Measurements from ENCODE around the gene OVOL1. TPM values are rescaled to one million over a fixed set of nuclear protein-coding genes. Genes with fewer than 3 reads are reported as not detected.

Gene OVOL1
- total RNA-seq, 1 experiment from 2014 or later, result not detected

DNA sequence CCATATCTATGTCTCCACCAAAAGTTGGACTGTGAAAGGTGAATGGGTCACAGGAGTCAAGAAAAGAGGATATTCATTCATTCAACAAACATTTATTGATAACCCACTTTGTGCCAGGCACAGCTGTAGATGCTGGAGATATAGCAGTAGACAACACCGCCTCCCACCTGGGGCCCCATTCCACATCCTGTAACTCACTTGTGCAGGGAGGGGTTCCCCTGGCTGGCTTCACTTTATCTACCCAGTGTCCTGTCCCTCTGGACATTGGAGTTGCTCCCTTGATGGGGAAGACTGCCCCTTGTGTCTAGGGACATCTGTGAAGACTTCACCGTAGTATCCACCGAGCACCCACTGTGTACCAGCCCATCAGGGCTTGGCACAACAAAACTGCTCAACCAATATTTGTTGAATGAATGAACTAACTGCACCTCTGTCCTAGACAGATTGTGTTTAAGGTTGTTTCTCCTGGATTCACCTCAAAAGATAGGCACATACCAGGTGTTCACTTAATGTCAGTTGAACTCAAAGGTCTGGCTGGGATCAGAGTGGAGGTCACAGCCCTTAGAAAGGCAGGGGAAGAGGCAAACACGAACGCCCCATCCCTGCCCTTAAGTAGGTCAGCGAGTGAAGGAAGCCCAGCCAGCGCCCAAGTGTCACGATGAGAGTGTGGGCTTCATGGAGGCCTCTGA lies 1.4 kb upstream of the OVOL1 start:
- TF ChIP-seq, protein P1, sequence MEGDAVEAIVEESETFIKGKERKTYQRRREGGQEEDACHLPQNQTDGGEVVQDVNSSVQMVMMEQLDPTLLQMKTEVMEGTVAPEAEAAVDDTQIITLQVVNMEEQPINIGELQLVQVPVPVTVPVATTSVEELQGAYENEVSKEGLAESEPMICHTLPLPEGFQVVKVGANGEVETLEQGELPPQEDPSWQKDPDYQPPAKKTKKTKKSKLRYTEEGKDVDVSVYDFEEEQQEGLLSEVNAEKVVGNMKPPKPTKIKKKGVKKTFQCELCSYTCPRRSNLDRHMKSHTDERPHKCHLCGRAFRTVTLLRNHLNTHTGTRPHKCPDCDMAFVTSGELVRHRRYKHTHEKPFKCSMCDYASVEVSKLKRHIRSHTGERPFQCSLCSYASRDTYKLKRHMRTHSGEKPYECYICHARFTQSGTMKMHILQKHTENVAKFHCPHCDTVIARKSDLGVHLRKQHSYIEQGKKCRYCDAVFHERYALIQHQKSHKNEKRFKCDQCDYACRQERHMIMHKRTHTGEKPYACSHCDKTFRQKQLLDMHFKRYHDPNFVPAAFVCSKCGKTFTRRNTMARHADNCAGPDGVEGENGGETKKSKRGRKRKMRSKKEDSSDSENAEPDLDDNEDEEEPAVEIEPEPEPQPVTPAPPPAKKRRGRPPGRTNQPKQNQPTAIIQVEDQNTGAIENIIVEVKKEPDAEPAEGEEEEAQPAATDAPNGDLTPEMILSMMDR (IDR thresholded peaks at IDR 0.05; ENCODE audit: unreplicated experiment), result no peak
- POLR2A ChIA-PET, result interaction anchor here (0.5 to 3.0 kb wide), 7 partner anchors 7 to 544 kb away, joined by 3 to 12 read pairs (median 3); partner anchors contain the start of gene KAT5
- no TSS peak for BruUV-seq (replicated peaks)
- no peak for DNase-seq (ENCODE audit: unreplicated experiment)
- CTCF ChIA-PET, result interaction anchor here (0.6 to 0.7 kb wide), 2 partner anchors 9 to 771 kb away, joined by 3 to 5 read pairs; partner anchors contain the start of gene ARL2
- H3K4me1 Mint-ChIP-seq (ENCODE audit: insufficient read depth, unreplicated experiment), result no peaks in the 10 kb centered on the region
- no peak overlapping the region for H3K4me3 Mint-ChIP-seq (ENCODE audit: unreplicated experiment)
- H3K27ac Mint-ChIP-seq (ENCODE audit: low read depth, unreplicated experiment), result no peak overlapping the region
- H3K36me3 Mint-ChIP-seq (ENCODE audit: insufficient read depth, unreplicated experiment), result no peaks in the 10 kb centered on the region
- H3K9me3 Mint-ChIP-seq (ENCODE audit: unreplicated experiment), result no peaks in the 10 kb centered on the region
- intact Hi-C loops (cut with micrococcal nuclease), result no loop called here
- H3K27me3 Mint-ChIP-seq (ENCODE audit: insufficient read depth, unreplicated experiment), result peaks cover 22% of the 10 kb centered on the region

DNA sequence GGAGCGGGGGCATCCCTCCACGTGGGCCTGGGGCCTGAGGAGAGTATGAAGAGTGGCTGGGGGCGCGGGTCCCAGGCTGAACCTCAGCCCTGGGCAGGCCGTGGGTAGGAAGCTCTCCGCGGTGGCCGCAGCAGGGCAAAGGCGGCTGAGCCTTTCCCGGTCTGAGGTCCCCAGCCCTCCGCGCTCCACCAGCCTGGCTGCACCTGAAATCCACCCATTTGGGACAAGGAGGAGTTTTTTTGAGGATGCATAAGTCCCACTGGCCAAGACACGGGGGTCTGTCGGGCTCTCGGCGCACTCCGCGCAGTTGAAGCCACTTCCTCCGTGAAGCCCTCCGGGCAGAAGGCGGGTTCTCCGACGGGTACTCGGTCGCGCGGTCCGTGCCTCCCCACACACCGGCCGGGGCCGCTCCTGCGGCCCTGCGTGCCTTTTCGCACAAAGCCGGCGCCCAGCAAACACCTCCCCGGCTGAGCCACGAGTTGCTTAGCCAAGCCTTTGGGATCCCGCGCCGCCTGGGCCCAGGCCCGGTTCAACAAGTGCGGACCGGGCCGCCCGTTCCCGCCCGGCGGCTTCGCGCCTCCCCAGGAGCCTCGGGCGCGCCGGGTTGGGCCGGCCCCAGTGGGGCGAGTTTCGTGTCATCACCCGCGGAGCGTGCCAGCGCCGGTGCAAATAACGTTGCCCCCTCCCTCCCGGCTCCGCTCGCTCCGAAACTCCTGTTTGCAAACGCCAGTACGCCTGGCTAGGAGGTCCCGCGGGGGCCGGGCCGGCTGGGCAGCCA lies 666 bp upstream of the OVOL1 start:
- DNase-seq (ENCODE audit: unreplicated experiment), result no peak
- no peaks in the 10 kb centered on the region for H3K36me3 Mint-ChIP-seq (ENCODE audit: insufficient read depth, unreplicated experiment)
- no peaks in the 10 kb centered on the region for H3K4me1 Mint-ChIP-seq (ENCODE audit: insufficient read depth, unreplicated experiment)
- POLR2A ChIA-PET, result interaction anchor here (1.0 to 1.3 kb wide), 2 partner anchors 10 to 32 kb away, joined by 3 read pairs; no protein-coding TSS in a partner anchor
- TF ChIP-seq, protein P1 (IDR thresholded peaks at IDR 0.05; ENCODE audit: unreplicated experiment), result no peak
- intact Hi-C loops (cut with micrococcal nuclease), result no loop called here
- CTCF ChIA-PET, result interaction anchor here (0.7 kb wide), 1 partner anchor 10 kb away, joined by 3 read pairs; no protein-coding TSS in a partner anchor
- no peaks in the 10 kb centered on the region for H3K9me3 Mint-ChIP-seq (ENCODE audit: unreplicated experiment)
- BruUV-seq (replicated peaks), result no TSS peak
- H3K4me3 Mint-ChIP-seq (ENCODE audit: unreplicated experiment), result no peak overlapping the region
- no peak overlapping the region for H3K27ac Mint-ChIP-seq (ENCODE audit: low read depth, unreplicated experiment)
- peaks cover 22% of the 10 kb centered on the region for H3K27me3 Mint-ChIP-seq (ENCODE audit: insufficient read depth, unreplicated experiment)

DNA sequence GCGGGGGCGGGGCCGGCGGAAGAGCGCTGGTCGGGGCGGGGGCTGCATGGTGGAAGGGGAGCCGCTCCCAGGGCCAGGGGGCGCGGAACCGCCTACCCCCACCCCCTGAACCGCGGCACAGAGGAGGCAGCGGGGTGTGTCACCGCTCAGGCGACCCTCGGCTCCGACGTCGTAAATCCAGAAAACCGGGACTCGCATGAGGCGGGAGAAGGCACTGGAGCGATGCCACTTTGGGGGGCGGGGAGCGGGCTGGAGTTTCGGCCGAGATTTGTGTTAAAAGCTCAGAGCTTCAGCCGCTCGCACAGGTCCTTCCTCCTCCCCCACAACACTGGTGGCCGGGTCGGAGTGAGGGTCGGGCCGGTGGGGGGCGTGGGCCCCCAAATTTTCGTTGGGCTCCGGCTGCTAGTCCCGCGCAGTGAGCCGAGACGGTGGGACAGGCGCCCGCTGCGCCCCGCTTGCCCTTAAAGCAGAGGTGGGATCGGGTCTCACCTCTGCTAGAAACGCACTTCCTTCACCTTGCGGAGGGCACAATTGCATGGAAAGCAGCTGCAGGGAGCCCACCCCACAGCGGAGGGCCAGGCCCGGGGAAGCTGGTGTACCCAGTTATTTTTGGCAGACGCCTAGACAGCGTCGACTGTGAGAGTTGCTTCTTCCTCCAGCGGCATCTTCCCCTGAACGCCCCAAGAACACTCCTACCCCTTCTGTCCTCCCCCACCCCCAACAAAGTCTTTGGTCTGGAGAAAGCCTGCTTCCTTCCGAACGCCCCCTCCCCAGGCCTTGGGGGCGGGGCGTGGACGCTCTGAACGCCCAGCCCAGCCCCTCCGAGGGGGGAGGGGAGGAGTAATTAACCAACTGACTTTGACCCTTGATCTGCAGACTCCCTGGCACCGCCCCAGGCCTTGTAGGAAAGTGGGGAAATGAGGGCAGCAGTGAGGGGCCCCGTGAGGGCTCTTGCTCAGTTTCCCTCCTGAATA lies 1.1 kb downstream of the OVOL1 start:
- TF ChIP-seq, protein P1 (IDR thresholded peaks at IDR 0.05; ENCODE audit: unreplicated experiment), result no peak
- POLR2A ChIA-PET, result no interaction called here
- Mint-ChIP-seq H3K4me3 (ENCODE audit: unreplicated experiment) (no peak overlapping the region), H3K27me3 (ENCODE audit: insufficient read depth, unreplicated experiment) (peaks cover 22% of the 10 kb centered on the region), H3K27ac (ENCODE audit: low read depth, unreplicated experiment) (no peak overlapping the region), H3K4me1 (ENCODE audit: insufficient read depth, unreplicated experiment) (peaks cover 4% of the 10 kb centered on the region), H3K9me3 (ENCODE audit: unreplicated experiment) (no peaks in the 10 kb centered on the region), H3K36me3 (ENCODE audit: insufficient read depth, unreplicated experiment) (no peaks in the 10 kb centered on the region)
- no peak for DNase-seq (ENCODE audit: unreplicated experiment)
- CTCF ChIA-PET, result interaction anchor here (0.6 to 1.6 kb wide), 4 partner anchors 8 to 79 kb away, joined by 3 to 8 read pairs (median 6); partner anchors contain the start of gene KAT5
- no TSS peak for BruUV-seq (replicated peaks)
- intact Hi-C loops (cut with micrococcal nuclease), result no loop called here
